HepG2 (cell line): Measurements from ENCODE around the gene ZNF222. TPM values are rescaled to one million over a fixed set of nuclear protein-coding genes. Genes with fewer than 3 reads are reported as not detected.

Experiments used
- ATAC-seq: fragments of 200-7000 bp; cut with Tn5 transposase; 3 replicates; pipeline ENCODE4 v1.9.1; 2020; ENCODE audit warnings: mild to moderate bottlenecking, moderate library complexity
- BruUV-seq: library from RNA; stranded (reverse); fragments of 400-500 nt; replicated peaks from 2 replicates; lab custom pipeline; 2021; lab: Mats Ljungman, UMichigan
- CTCF ChIA-PET: fragments of 300-600 bp; formaldehyde crosslinking; extraction: SDS; loops from one replicate; lab custom pipeline; 2021; ENCODE audit warnings: low total read pairs, inconsistent platforms, low intra/inter-chr PET ratio; lab: Yijun Ruan, JAX
- POLR2A ChIA-PET: fragments of 350-600 bp; sonication (Branson Sonifier 250); formaldehyde crosslinking; loops from one replicate; lab custom pipeline; 2020; ENCODE audit warnings: antibody characterized with exemption, inconsistent platforms; lab: Yijun Ruan, JAX
- DNase-seq: peaks from one replicate; pipeline ENCODE4 v3.0.0-alpha.2; 2015; ENCODE audit warnings: low spot score
- FAIRE-seq: peaks from 3 replicates; lab custom pipeline; 2011; peaks lifted over from hg19 to GRCh38; lab: Jason Lieb, UNC
- H2AFZ ChIP-seq: one replicate; pipeline ENCODE4 v1.6.1; 2011; ENCODE audit warnings: low read length, inconsistent platforms
- H3K27ac ChIP-seq: fragments of 300-600 bp; 3 replicates; pipeline ENCODE4 v1.8.0; 2011; ENCODE audit warnings: mixed run types, mild to moderate bottlenecking, mixed read lengths, low read length, inconsistent platforms; ENCODE audit not compliant: insufficient read depth; ENCODE audit errors: extremely low read length
- H3K27me3 ChIP-seq, 2 experiments: fragments of 200-600 bp in 1 of 2; 2 replicates in 1 of 2; 3 replicates in 1 of 2; pipeline versions ENCODE4 v1.6.0 to v1.8.0; 2011; ENCODE audit warnings: low read length in 2 of 2, mild to moderate bottlenecking in 2 of 2, moderate library complexity in 2 of 2, inconsistent platforms in 1 of 2; ENCODE audit not compliant: insufficient read depth in 2 of 2, control insufficient read depth in 1 of 2
- H3K36me3 ChIP-seq, 2 experiments: fragments of 200-600 bp in 1 of 2; replicated peaks in 1 of 2; 2 replicates in 1 of 2; 3 replicates in 1 of 2; pipeline versions ENCODE4 v1.5.1 to v1.8.0; 2011; ENCODE audit warnings: low read length in 2 of 2, inconsistent platforms in 1 of 2; ENCODE audit not compliant: insufficient read depth in 2 of 2, control insufficient read depth in 1 of 2
- H3K4me1 ChIP-seq: 2 replicates; pipeline ENCODE4 v1.5.1; 2012; ENCODE audit warnings: low read length, inconsistent platforms; ENCODE audit not compliant: insufficient read depth
- H3K4me2 ChIP-seq: 2 replicates; pipeline ENCODE4 v1.6.0; 2011; ENCODE audit warnings: low read depth, low read length, inconsistent platforms
- H3K4me3 ChIP-seq, 3 experiments: fragments of 200-600 bp in 1 of 3; sonication (generic), shearing (Covaris generic) in 1 of 3; replicated peaks in 1 of 3; 2 replicates each; pipeline ENCODE4 v1.5.1; 2011 to 2016; ENCODE audit warnings: low read length in 3 of 3, inconsistent platforms in 2 of 3, low read depth in 2 of 3, mild to moderate bottlenecking in 2 of 3, control low read depth in 1 of 3, mixed read lengths in 1 of 3; ENCODE audit not compliant: insufficient read depth in 1 of 3
- H3K79me2 ChIP-seq: one replicate; pipeline ENCODE4 v1.6.1; 2011; ENCODE audit warnings: low read length, inconsistent platforms; ENCODE audit not compliant: insufficient read depth
- H3K9ac ChIP-seq: 2 replicates; pipeline ENCODE4 v1.6.0; 2011; ENCODE audit warnings: mild to moderate bottlenecking, low read depth, low read length, inconsistent platforms; ENCODE audit not compliant: insufficient read depth
- H3K9me3 ChIP-seq: 2 replicates; pipeline ENCODE4 v1.5.1; 2012; ENCODE audit warnings: mild to moderate bottlenecking, low read length
- H4K20me1 ChIP-seq: 2 replicates; pipeline ENCODE4 v1.6.0; 2011; ENCODE audit warnings: inconsistent platforms, mild to moderate bottlenecking, low read length, moderate library complexity; ENCODE audit not compliant: insufficient read depth
- FOXK1 ChIP-seq: sonication (generic); formaldehyde crosslinking; IDR thresholded peaks from 2 replicates; pipeline ENCODE4 v1.4.0; 2020; ENCODE audit warnings: low read depth, missing genetic modification reagents, borderline replicate concordance
- GABPA ChIP-seq, 2 experiments: IDR thresholded peaks; 2 replicates each; pipeline ENCODE4 v1.6.1; 2011 to 2016; ENCODE audit warnings: low read depth in 2 of 2, low read length in 1 of 2, missing biosample characterization in 1 of 2, missing genetic modification characterization in 1 of 2
- HES4 ChIP-seq: sonication (generic); formaldehyde crosslinking; IDR thresholded peaks from 2 replicates; pipeline ENCODE4 v1.9.0; 2021; ENCODE audit warnings: mild to moderate bottlenecking, missing genetic modification reagents, borderline replicate concordance
- HNF1B ChIP-seq: sonication (generic); formaldehyde crosslinking; IDR thresholded peaks from 2 replicates; pipeline ENCODE4 v1.5.1; 2020; ENCODE audit warnings: mild to moderate bottlenecking, moderate library complexity, missing genetic modification reagents
- HOXA3 ChIP-seq: sonication (generic); formaldehyde crosslinking; IDR thresholded peaks from 2 replicates; pipeline ENCODE4 v1.5.0; 2020; ENCODE audit warnings: missing genetic modification reagents
- MAF1 ChIP-seq: sonication (generic); formaldehyde crosslinking; IDR thresholded peaks from 2 replicates; pipeline ENCODE4 v1.5.0; 2020; ENCODE audit warnings: missing genetic modification reagents, borderline replicate concordance
- MAFG ChIP-seq: sonication (generic); formaldehyde crosslinking; IDR thresholded peaks from 2 replicates; pipeline ENCODE4 v1.5.1; 2020; ENCODE audit warnings: mild to moderate bottlenecking, missing genetic modification reagents
- MTERF4 ChIP-seq: sonication (generic); formaldehyde crosslinking; IDR thresholded peaks from 2 replicates; pipeline ENCODE4 v1.8.0; 2023; ENCODE audit warnings: mild to moderate bottlenecking, missing genetic modification reagents
- NKX3-1 ChIP-seq: sonication (generic); formaldehyde crosslinking; IDR thresholded peaks from 2 replicates; pipeline ENCODE4 v1.5.0; 2020; ENCODE audit warnings: missing genetic modification reagents
- SALL1 ChIP-seq: sonication (generic); formaldehyde crosslinking; IDR thresholded peaks from 2 replicates; pipeline ENCODE4 v1.8.0; 2022; ENCODE audit warnings: mild to moderate bottlenecking, missing genetic modification reagents
- SCMH1 ChIP-seq: sonication (generic); formaldehyde crosslinking; IDR thresholded peaks from 2 replicates; pipeline ENCODE4 v1.9.0; 2021; ENCODE audit warnings: missing genetic modification reagents, mild to moderate bottlenecking, borderline replicate concordance
- TBX3 ChIP-seq: fragments of 450-650 bp; IDR thresholded peaks from 2 replicates; pipeline ENCODE4 v1.6.1; 2017; ENCODE audit warnings: antibody characterized with exemption, mild to moderate bottlenecking, inconsistent platforms, borderline replicate concordance
- ZBTB1 ChIP-seq: sonication (generic); formaldehyde crosslinking; IDR thresholded peaks from 2 replicates; pipeline ENCODE4 v1.4.0; 2020; ENCODE audit warnings: missing genetic modification reagents, borderline replicate concordance
- ZNF234 ChIP-seq: sonication (generic); formaldehyde crosslinking; conservative IDR thresholded peaks from 2 replicates; pipeline ENCODE4 v1.5.1; 2020; ENCODE audit warnings: mild to moderate bottlenecking, missing genetic modification reagents
- ZNF282 ChIP-seq: fragments of 450-650 bp; IDR thresholded peaks from 2 replicates; pipeline ENCODE4 v1.6.1; 2018; ENCODE audit not compliant: partially characterized antibody
- ZNF350 ChIP-seq: sonication (generic); formaldehyde crosslinking; IDR thresholded peaks from 2 replicates; pipeline ENCODE4 v1.4.0; 2020; ENCODE audit warnings: mild to moderate bottlenecking, low read depth, missing genetic modification reagents, borderline replicate concordance
- ZNF446 ChIP-seq: sonication (generic); formaldehyde crosslinking; IDR thresholded peaks from 2 replicates; pipeline ENCODE4 v1.5.0; 2020; ENCODE audit warnings: mild to moderate bottlenecking, missing genetic modification reagents
- ZNF547 ChIP-seq: sonication (generic); formaldehyde crosslinking; IDR thresholded peaks from 2 replicates; pipeline ENCODE4 v1.5.1; 2020; ENCODE audit warnings: mild to moderate bottlenecking, missing genetic modification reagents
- ZNF724P ChIP-seq: sonication (generic); formaldehyde crosslinking; IDR thresholded peaks from 2 replicates; pipeline ENCODE4 v1.8.0; 2022; ENCODE audit warnings: missing genetic modification reagents, borderline replicate concordance
- WGBS: methylation state at CpG from one replicate; pipeline ENCODE4 v1.1.6; 2017; ENCODE audit warnings: low lambda C conversion rate; 5-methylcytosine and 5-hydroxymethylcytosine counted together
- in situ Hi-C: cut with HindIII; loops from 2 replicates; pipeline ENCODE4 v1.10.0; 2017; ENCODE audit warnings: low pct_unique_long_range_greater_than_20kb; ENCODE audit not compliant: extremely low pct_ligation_motif_present
- intact Hi-C: fragments of 100-400 bp; cut with micrococcal nuclease; formaldehyde crosslinking; loops from one replicate; pipeline ENCODE4 v1.10.0; 2022; ENCODE audit not compliant: unreplicated experiment
- polyA plus RNA-seq, 8 experiments: library from polyadenylated mRNA; depleted of rRNA in 3 of 8; stranded (reverse) in 7 of 8; unstranded in 1 of 8; fragments of >200 nt; fragmentation: Illumina TruSeq in 4 of 8; extraction: Trizol in 4 of 8; gene quantifications; 2 replicates each; pipeline versions ENCODE4 v1.2.1 to v1.2.3, GENCODE V29; 2011 to 2016; ENCODE audit warnings: low read depth in 4 of 8, missing spikeins in 1 of 8, mixed read lengths in 1 of 8; ENCODE audit not compliant: insufficient read depth in 1 of 8
- total RNA-seq, 5 experiments: library from RNA; depleted of rRNA; stranded (reverse); fragments of >200 nt; fragmentation: Illumina TruSeq; extraction: Trizol; gene quantifications; 2 replicates each; pipeline ENCODE4 v1.2.3, GENCODE V29; 2016; ENCODE audit warnings: low read depth in 1 of 5
- TF ChIP-seq, protein P1 (sequence below): sonication (generic); formaldehyde crosslinking; conservative IDR thresholded peaks from 2 replicates; pipeline ENCODE4 v1.8.0; 2022; ENCODE audit warnings: low read depth, missing genetic modification reagents

Gene ZNF222
- total and polyA plus RNA-seq, 2 of the 13 experiments (the other 11 are each of a cell fraction or from before 2014, with no cell fraction given), result 2.2 to 6.2 TPM

DNA sequence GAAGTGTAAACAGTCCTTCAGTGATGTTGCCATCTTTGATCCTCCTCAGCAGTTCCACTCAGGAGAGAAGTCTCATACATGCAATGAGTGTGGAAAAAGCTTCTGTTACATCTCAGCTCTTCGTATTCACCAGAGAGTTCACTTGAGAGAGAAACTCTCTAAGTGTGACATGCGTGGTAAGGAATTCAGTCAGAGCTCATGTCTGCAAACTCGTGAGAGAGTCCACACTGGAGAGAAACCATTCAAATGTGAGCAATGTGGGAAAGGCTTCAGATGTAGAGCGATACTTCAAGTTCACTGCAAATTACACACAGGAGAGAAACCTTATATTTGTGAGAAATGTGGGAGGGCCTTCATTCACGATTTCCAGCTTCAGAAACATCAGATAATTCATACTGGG is 14.7 kb upstream of the ZNF222 start:
- intact Hi-C loops (no loop called here), in situ Hi-C loops (no loop called here)
- no peaks in the 10 kb centered on the region for H3K27me3 ChIP-seq
- POLR2A ChIA-PET, result no interaction called here
- no peaks in the 10 kb centered on the region for H4K20me1 ChIP-seq
- no TSS peak for BruUV-seq
- H2AFZ ChIP-seq, result no peak overlapping the region
- CTCF ChIA-PET, result no interaction called here
- FAIRE-seq (no peak), DNase-seq (no peak), ATAC-seq (no peak)
- H3K79me2 ChIP-seq, result no peaks in the 10 kb centered on the region
- 0 out of 2 replicates have a peak, but pooled peaks cover under 1% of the 10 kb centered on the region for H3K9me3 ChIP-seq
- H3K9ac ChIP-seq, result no peak overlapping the region
- peaks cover 6 to 39% of the 10 kb centered on the region in 2 experiments for H3K36me3 ChIP-seq
- no peak for TF ChIP-seq MTERF4 (CRISPR knock-in tag)
- no peak for TF ChIP-seq ZNF724P (CRISPR knock-in tag)
- no peak for TF ChIP-seq ZNF446
- TF ChIP-seq ZNF234, result no peak
- no peak for TF ChIP-seq ZNF350
- no peak for TF ChIP-seq SALL1 (CRISPR knock-in tag)
- TF ChIP-seq TBX3, result no peak
- TF ChIP-seq ZBTB1 (CRISPR knock-in tag), result no peak
- TF ChIP-seq HNF1B (CRISPR knock-in tag), result no peak
- TF ChIP-seq HOXA3, result no peak
- no peak for TF ChIP-seq SCMH1 (CRISPR knock-in tag)
- no peak for TF ChIP-seq ZNF282
- TF ChIP-seq MAF1, result no peak
- TF ChIP-seq, protein P1, sequence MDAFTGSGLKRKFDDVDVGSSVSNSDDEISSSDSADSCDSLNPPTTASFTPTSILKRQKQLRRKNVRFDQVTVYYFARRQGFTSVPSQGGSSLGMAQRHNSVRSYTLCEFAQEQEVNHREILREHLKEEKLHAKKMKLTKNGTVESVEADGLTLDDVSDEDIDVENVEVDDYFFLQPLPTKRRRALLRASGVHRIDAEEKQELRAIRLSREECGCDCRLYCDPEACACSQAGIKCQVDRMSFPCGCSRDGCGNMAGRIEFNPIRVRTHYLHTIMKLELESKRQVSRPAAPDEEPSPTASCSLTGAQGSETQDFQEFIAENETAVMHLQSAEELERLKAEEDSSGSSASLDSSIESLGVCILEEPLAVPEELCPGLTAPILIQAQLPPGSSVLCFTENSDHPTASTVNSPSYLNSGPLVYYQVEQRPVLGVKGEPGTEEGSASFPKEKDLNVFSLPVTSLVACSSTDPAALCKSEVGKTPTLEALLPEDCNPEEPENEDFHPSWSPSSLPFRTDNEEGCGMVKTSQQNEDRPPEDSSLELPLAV (CRISPR knock-in tag), result no peak
- TF ChIP-seq NKX3-1 (CRISPR knock-in tag), result no peak
- TF ChIP-seq MAFG, result no peak
- no peak for TF ChIP-seq HES4 (CRISPR knock-in tag)
- TF ChIP-seq GABPA (IDR thresholded peaks at IDR 0.05; ENCODE audit: low read depth, low read length), result no peak
- TF ChIP-seq GABPA (CRISPR knock-in tag; IDR thresholded peaks at IDR 0.05; ENCODE audit: low read depth), result no peak
- TF ChIP-seq ZNF547 (CRISPR knock-in tag), result no peak
- no peak for TF ChIP-seq FOXK1 (CRISPR knock-in tag)
- H3K4me1 ChIP-seq, result no peaks in the 10 kb centered on the region
- H3K4me3 ChIP-seq, result no peak overlapping the region
- H3K4me2 ChIP-seq, result no peak overlapping the region
- 94% methylated on average over 5 of the region's 5 CpGs for WGBS
- no peak overlapping the region for H3K27ac ChIP-seq
